ENCODE measurements around the gene PPME1.

DNA sequence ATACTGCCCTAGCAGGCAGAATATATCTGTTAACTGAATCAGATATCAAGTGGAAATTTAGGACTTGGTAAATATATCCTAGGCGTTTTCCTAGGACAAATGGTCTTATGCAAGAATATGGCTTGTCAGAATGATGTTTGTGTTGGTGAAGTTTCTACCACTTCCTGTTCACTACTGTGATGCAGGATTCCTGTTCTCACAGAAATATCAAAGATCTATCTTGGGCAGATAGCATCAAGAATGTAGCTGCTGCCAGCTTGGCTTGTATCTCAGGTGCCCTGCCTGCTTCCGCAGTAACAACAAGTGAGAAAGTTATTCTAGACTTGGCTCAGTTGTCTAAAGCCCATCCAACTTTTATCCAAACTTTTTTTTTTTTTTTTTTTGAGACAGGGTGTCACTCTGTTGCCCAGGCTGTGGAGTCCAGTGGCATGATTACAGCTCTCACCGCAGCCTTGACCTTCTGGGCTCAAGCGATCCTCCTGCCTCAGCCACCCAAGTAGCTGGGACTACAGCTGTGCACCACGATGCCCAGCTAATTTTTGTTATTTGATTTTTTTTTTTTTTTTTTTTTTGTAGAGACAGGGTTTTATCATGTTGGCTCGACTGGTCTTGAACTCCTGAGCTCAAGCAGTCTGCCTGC lies 61.3 kb downstream of the PPME1 start:
- TF ChIP-seq, protein P1, sequence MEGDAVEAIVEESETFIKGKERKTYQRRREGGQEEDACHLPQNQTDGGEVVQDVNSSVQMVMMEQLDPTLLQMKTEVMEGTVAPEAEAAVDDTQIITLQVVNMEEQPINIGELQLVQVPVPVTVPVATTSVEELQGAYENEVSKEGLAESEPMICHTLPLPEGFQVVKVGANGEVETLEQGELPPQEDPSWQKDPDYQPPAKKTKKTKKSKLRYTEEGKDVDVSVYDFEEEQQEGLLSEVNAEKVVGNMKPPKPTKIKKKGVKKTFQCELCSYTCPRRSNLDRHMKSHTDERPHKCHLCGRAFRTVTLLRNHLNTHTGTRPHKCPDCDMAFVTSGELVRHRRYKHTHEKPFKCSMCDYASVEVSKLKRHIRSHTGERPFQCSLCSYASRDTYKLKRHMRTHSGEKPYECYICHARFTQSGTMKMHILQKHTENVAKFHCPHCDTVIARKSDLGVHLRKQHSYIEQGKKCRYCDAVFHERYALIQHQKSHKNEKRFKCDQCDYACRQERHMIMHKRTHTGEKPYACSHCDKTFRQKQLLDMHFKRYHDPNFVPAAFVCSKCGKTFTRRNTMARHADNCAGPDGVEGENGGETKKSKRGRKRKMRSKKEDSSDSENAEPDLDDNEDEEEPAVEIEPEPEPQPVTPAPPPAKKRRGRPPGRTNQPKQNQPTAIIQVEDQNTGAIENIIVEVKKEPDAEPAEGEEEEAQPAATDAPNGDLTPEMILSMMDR (conservative IDR thresholded peaks at IDR 0.05) = no peak
- no peak for TF ChIP-seq EZH2 (IDR thresholded peaks at IDR 0.05; ENCODE audit: low read depth)
